Endothelial cell of umbilical vein (primary cell): ENCODE measurements around the gene PRPF19. TPM values are rescaled to one million over a fixed set of nuclear protein-coding genes. Genes with fewer than 3 reads are reported as not detected.

ENCODE experiments used
- BruUV-seq: library from RNA; stranded (reverse); fragments of 400-500 nt; replicated peaks from 2 replicates; lab custom pipeline; 2021; lab: Mats Ljungman, UMichigan
- CTCF ChIA-PET: fragments of 300-600, 350-600 bp; sonication (Branson Sonifier 250); formaldehyde crosslinking; loops from one replicate; lab custom pipeline; 2021; ENCODE audit warnings: antibody characterized with exemption, inconsistent platforms; lab: Charles Lee
- POLR2A ChIA-PET: fragments of 300-600, 350-600 bp; sonication (Branson Sonifier 250); formaldehyde crosslinking; loops from one replicate; lab custom pipeline; 2021; ENCODE audit warnings: antibody characterized with exemption, inconsistent platforms; lab: Charles Lee
- DNase-seq: peaks from one replicate; pipeline ENCODE4 v3.0.0-alpha.2; 2011; ENCODE audit warnings: low read depth, low spot score
- FAIRE-seq: peaks from 2 replicates; lab custom pipeline; 2011; peaks lifted over from hg19 to GRCh38; lab: Jason Lieb, UNC
- H2AFZ ChIP-seq: 2 replicates; pipeline ENCODE4 v1.6.0; 2012; ENCODE audit warnings: low read depth, low read length, control low read depth, inconsistent platforms
- H3K27ac ChIP-seq: 2 replicates; pipeline ENCODE4 v1.5.1; 2011; ENCODE audit warnings: low read depth, mild to moderate bottlenecking, control low read depth, low read length, moderate library complexity; ENCODE audit not compliant: insufficient read depth
- H3K27me3 ChIP-seq, 2 experiments: 2 replicates each; pipeline versions ENCODE4 v1.6.0 to v1.6.1; 2011; ENCODE audit warnings: low read length in 2 of 2, mixed read lengths in 1 of 2; ENCODE audit not compliant: control insufficient read depth in 2 of 2, insufficient read depth in 2 of 2
- H3K36me3 ChIP-seq, 2 experiments: 2 replicates in 1 of 2; 3 replicates in 1 of 2; pipeline ENCODE4 v1.5.1; 2011; ENCODE audit warnings: low read length in 2 of 2, mild to moderate bottlenecking in 1 of 2, moderate library complexity in 1 of 2; ENCODE audit not compliant: control insufficient read depth in 2 of 2, insufficient read depth in 2 of 2; ENCODE audit errors: extremely low read depth in 1 of 2
- H3K4me1 ChIP-seq: 3 replicates; pipeline ENCODE4 v1.5.1; 2011; ENCODE audit warnings: mild to moderate bottlenecking, low read length; ENCODE audit not compliant: control insufficient read depth, insufficient read depth; ENCODE audit errors: extremely low read depth
- H3K4me2 ChIP-seq: 2 replicates; pipeline ENCODE4 v1.6.1; 2011; ENCODE audit warnings: low read length, control low read depth, mixed read lengths; ENCODE audit not compliant: insufficient read depth
- H3K4me3 ChIP-seq, 3 experiments: fragments of 200-600 bp in 1 of 3; sonication (generic), shearing (Covaris generic) in 1 of 3; replicated peaks in 1 of 3; 2 replicates each; pipeline ENCODE4 v1.5.1; 2011 to 2016; ENCODE audit warnings: control low read depth in 3 of 3, low read length in 3 of 3, mild to moderate bottlenecking in 2 of 3, inconsistent platforms in 1 of 3, low read depth in 1 of 3, moderate library complexity in 1 of 3; ENCODE audit not compliant: insufficient read depth in 1 of 3
- H3K79me2 ChIP-seq: 2 replicates; pipeline ENCODE4 v1.6.0; 2012; ENCODE audit warnings: low read length, inconsistent platforms; ENCODE audit not compliant: control insufficient read depth, insufficient read depth
- H3K9ac ChIP-seq: replicated peaks from 2 replicates; pipeline ENCODE3; 2011; ENCODE audit warnings: low read length, control low read depth; ENCODE audit not compliant: insufficient read depth; ENCODE audit errors: extremely low read depth
- H3K9me1 ChIP-seq: replicated peaks from 3 replicates; pipeline ENCODE4 v1.6.0; 2011; ENCODE audit warnings: mild to moderate bottlenecking, low read length; ENCODE audit not compliant: control insufficient read depth, insufficient read depth; ENCODE audit errors: extremely low read depth
- H3K9me3 ChIP-seq: replicated peaks from 2 replicates; pipeline ENCODE4 v1.5.1; 2012; ENCODE audit warnings: low read length, inconsistent platforms; ENCODE audit not compliant: control insufficient read depth, insufficient read depth
- H4K20me1 ChIP-seq: replicated peaks from 2 replicates; pipeline ENCODE3; 2011; ENCODE audit warnings: mild to moderate bottlenecking, low read length; ENCODE audit not compliant: control insufficient read depth, insufficient read depth; ENCODE audit errors: extremely low read depth
- EZH2 ChIP-seq: IDR thresholded peaks from 2 replicates; pipeline ENCODE4 v1.6.1; 2012; ENCODE audit warnings: borderline replicate concordance, low read depth, mild to moderate bottlenecking, moderate library complexity, low read length, inconsistent platforms; ENCODE audit not compliant: severe bottlenecking
- FOS ChIP-seq: IDR thresholded peaks from 2 replicates; pipeline ENCODE4 v1.6.1; 2011; ENCODE audit warnings: mild to moderate bottlenecking, low read length, moderate library complexity, borderline replicate concordance; ENCODE audit not compliant: insufficient read depth
- GATA2 ChIP-seq: IDR thresholded peaks from 2 replicates; pipeline ENCODE4 v1.7.0; 2011; ENCODE audit warnings: low read depth, mild to moderate bottlenecking, moderate library complexity, mixed read lengths, low read length; ENCODE audit not compliant: insufficient read length, insufficient read depth
- JUN ChIP-seq: IDR thresholded peaks from 2 replicates; pipeline ENCODE4 v1.6.1; 2011; ENCODE audit warnings: borderline replicate concordance, low read depth; ENCODE audit not compliant: insufficient read length, insufficient read depth
- MYC ChIP-seq: IDR thresholded peaks from one replicate; pipeline ENCODE4 v1.6.1; 2011; ENCODE audit warnings: mild to moderate bottlenecking, low read depth, low read length
- POLR2A ChIP-seq: IDR thresholded peaks from 2 replicates; pipeline ENCODE4 v1.6.1; 2012; ENCODE audit warnings: low read depth, mild to moderate bottlenecking, control low read depth, low read length
- POLR2AphosphoS5 ChIP-seq: IDR thresholded peaks from 2 replicates; pipeline ENCODE4 v1.6.1; 2012; ENCODE audit warnings: low read depth, mild to moderate bottlenecking, control low read depth, low read length, moderate library complexity; ENCODE audit not compliant: insufficient read depth
- dilution Hi-C: fragments of 300-500 bp; cut with MboI; formaldehyde crosslinking; loops from one replicate; pipeline ENCODE4 v1.15.0; 2019; ENCODE audit warnings: low sequenced_read_pairs; ENCODE audit not compliant: extremely low pct_ligation_motif_present
- intact Hi-C: fragments of 100-400 bp; cut with micrococcal nuclease; formaldehyde crosslinking; loops from one replicate; pipeline ENCODE4 v1.10.0; 2022
- polyA plus RNA-seq, 4 experiments: library from polyadenylated mRNA; depleted of rRNA in 3 of 4; stranded (reverse) in 3 of 4; unstranded in 1 of 4; fragments of >200 nt; gene quantifications; 2 replicates each; pipeline versions ENCODE4 v1.2.1 to v1.2.3, GENCODE V29; 2011 to 2012; ENCODE audit warnings: missing spikeins in 1 of 4
- total RNA-seq: library from RNA; stranded (reverse); gene quantifications from 2 replicates; pipeline ENCODE4 v1.2.3, GENCODE V29; 2021
- TF ChIP-seq, protein P1 (sequence below), 2 donors: IDR thresholded peaks; 1 replicate in 1 of 2; 2 replicates in 1 of 2; pipeline ENCODE4 v1.5.1; 2011; ENCODE audit warnings: low read length in 2 of 2, mild to moderate bottlenecking in 2 of 2, moderate library complexity in 2 of 2, control low read depth in 1 of 2, inconsistent platforms in 1 of 2, low read depth in 1 of 2; ENCODE audit not compliant: insufficient read depth in 1 of 2; ENCODE audit errors: extremely low read depth in 1 of 2
- TF ChIP-seq, protein P2 (sequence below): IDR thresholded peaks from 2 replicates; pipeline ENCODE4 v1.6.1; 2011; ENCODE audit not compliant: insufficient read depth, insufficient read length

PRPF19 gene
- total and polyA plus RNA-seq, 2 donors (not counting 3 experiments of a cell fraction or from before 2014, with no cell fraction given), result 97.1 to 126 TPM

DNA sequence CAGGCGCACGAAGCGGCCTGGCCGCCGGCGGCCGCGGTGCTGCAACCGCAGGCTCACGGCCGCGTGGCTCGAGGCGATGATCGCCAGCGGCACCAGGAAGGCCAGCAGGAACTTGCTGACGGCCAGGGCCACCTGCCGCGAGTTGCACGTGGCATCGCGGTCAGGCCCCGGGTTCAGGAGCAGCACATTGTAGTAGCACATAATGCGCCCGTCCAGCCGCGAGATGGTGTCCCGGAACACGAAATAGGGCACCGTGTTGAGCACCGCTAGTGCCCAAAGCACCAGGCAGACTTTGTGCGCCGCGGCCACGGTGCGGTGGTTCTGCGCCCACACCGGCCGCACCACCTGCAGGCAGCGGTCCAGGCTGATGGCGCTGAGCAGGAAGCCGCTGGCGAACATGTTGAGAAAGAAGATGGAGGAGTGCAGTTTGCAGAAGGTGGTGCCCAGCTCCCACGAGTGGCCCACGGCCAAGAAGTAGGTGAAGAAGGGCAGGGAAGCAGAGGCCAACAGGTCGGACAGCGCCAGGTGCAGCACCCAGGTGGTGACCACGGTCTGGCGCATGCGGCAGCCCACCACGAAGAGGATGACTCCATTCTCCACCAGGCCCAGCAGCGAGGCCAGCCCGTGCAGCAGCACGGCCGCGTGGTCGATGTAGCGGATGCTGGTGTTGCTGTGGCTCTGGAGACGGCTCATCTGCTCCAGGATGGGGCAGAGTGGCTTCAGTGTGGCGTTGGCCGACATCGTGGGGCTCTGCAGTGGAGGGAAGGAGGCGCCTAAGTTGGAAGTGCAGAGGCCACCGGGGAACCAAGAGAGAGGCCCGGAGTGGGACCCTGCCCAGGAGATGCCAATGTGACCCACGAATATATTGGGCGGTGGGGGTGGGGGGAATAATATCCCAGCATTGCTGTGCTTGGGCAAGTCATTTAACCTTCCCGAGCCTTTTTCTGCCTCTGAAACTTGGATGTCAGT is 53.1 kb downstream of the PRPF19 start:
- dilution Hi-C loops (no loop called here), intact Hi-C loops (no loop called here)
- DNase-seq, result no peak
- BruUV-seq, result no TSS peak
- Histone ChIP-seq H3K9ac (no peak overlapping the region), H2AFZ (no peak overlapping the region), H3K4me2 (no peak overlapping the region), H3K4me3 (no peak overlapping the region), H4K20me1 (no peaks in the 10 kb centered on the region), H3K4me1 (no peaks in the 10 kb centered on the region), H3K9me1 (no peaks in the 10 kb centered on the region), H3K36me3 (peaks cover 0 to 21% of the 10 kb centered on the region in 2 experiments), H3K27me3 (no peaks in the 10 kb centered on the region), H3K9me3 (no peaks in the 10 kb centered on the region), H3K27ac (no peak overlapping the region), H3K79me2 (no peaks in the 10 kb centered on the region)
- CTCF ChIA-PET, result interaction anchor here (0.9 to 1.0 kb wide), 2 partner anchors 11 to 46 kb away, joined by 3 read pairs; no protein-coding TSS in a partner anchor
- POLR2A ChIA-PET, result no interaction called here
- FAIRE-seq, result no peak
- TF ChIP-seq POLR2AphosphoS5, result no peak
- no peak for TF ChIP-seq MYC
- no peak for TF ChIP-seq EZH2
- TF ChIP-seq POLR2A, result no peak
- no peak for TF ChIP-seq GATA2
- TF ChIP-seq, protein P1, sequence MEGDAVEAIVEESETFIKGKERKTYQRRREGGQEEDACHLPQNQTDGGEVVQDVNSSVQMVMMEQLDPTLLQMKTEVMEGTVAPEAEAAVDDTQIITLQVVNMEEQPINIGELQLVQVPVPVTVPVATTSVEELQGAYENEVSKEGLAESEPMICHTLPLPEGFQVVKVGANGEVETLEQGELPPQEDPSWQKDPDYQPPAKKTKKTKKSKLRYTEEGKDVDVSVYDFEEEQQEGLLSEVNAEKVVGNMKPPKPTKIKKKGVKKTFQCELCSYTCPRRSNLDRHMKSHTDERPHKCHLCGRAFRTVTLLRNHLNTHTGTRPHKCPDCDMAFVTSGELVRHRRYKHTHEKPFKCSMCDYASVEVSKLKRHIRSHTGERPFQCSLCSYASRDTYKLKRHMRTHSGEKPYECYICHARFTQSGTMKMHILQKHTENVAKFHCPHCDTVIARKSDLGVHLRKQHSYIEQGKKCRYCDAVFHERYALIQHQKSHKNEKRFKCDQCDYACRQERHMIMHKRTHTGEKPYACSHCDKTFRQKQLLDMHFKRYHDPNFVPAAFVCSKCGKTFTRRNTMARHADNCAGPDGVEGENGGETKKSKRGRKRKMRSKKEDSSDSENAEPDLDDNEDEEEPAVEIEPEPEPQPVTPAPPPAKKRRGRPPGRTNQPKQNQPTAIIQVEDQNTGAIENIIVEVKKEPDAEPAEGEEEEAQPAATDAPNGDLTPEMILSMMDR (IDR thresholded peaks at IDR 0.05; ENCODE audit: extremely low read depth in 1 of 2, insufficient read depth in 1 of 2, low read depth in 1 of 2, low read length in 2 of 2), result no peak
- TF ChIP-seq JUN, result no peak
- TF ChIP-seq FOS, result no peak
- TF ChIP-seq, protein P2, sequence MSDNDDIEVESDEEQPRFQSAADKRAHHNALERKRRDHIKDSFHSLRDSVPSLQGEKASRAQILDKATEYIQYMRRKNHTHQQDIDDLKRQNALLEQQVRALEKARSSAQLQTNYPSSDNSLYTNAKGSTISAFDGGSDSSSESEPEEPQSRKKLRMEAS, result no peak
